ENCODE measurements around the gene HMX3.
A peak's percentile ranks its signal among the peaks of the same experiment; 100 is the strongest.

The HMX3 gene

DNA sequence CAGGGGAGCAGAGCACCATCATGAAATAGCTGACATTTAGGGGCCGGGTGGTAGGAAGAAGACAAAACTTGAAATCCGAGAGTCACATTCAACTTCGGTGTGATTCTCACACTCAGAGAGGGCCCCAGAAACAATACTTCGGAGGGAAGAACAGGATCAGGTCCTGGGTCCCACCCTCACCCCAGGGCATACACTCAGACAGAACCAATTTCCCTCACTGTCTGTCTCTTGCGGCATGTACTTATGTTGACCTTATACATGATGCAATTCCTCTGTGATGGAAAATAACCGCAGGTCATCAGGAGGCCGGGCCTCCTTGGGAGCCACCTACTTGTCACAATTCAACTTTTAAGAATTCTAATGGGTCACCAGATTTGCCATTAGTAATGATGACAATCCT is 26.3 kb upstream of the HMX3 start:
- Histone ChIP-seq H3K27ac (ENCODE audit: low read depth, low read length) (no peak overlapping the region), H3K4ac (ENCODE audit: low read depth, low read length) (no peak overlapping the region), H3K14ac (ENCODE audit: low read length) (no peak overlapping the region), H2BK12ac (ENCODE audit: low read length) (no peak overlapping the region), H3K79me1 (ENCODE audit: low read length) (no peaks in the 10 kb centered on the region), H3K27me3 (ENCODE audit: insufficient read depth, low read length) (no peaks in the 10 kb centered on the region), H2AFZ (ENCODE audit: insufficient read depth, low read length, poor library complexity) (no peak overlapping the region), H2BK5ac (ENCODE audit: low read depth, low read length, poor library complexity) (no peak overlapping the region), H4K12ac (ENCODE audit: low read depth, low read length) (no peak overlapping the region), H2BK120ac (ENCODE audit: insufficient read depth, low read length, poor library complexity) (no peak overlapping the region), H3K23ac (ENCODE audit: low read length) (no peak overlapping the region), H3K9me3 (ENCODE audit: insufficient read depth, low read depth, low read length) (peaks cover 3% of the 10 kb centered on the region), H3K18ac (ENCODE audit: low read length) (no peak overlapping the region), H4K91ac (ENCODE audit: low read depth, low read length) (no peak overlapping the region), H3K36me3 (ENCODE audit: control insufficient read depth in 1 of 2, insufficient read depth in 2 of 2, low read length in 2 of 2) (no peaks in the 10 kb centered on the region), H3K9ac (ENCODE audit: low read length) (no peak overlapping the region), H2AK5ac (ENCODE audit: low read length) (no peak overlapping the region), H3K79me2 (ENCODE audit: control insufficient read depth, insufficient read depth, low read length, poor library complexity) (no peaks in the 10 kb centered on the region), H3K4me1 (ENCODE audit: control insufficient read depth in 1 of 2, insufficient read depth in 2 of 2, low read length in 2 of 2) (no peaks in the 10 kb centered on the region), H4K8ac (ENCODE audit: low read depth, low read length) (no peak overlapping the region), H3K4me2 (ENCODE audit: low read length) (no peak overlapping the region), H3K4me3 (ENCODE audit: low read depth, low read length) (no peak overlapping the region)
- peak; percentile 25 to 26 for DNase-seq
- no CpG with 5 or more reads among the region's 7 CpGs for WGBS (ENCODE audit: extremely low coverage, insufficient coverage, insufficient read length)

DNA sequence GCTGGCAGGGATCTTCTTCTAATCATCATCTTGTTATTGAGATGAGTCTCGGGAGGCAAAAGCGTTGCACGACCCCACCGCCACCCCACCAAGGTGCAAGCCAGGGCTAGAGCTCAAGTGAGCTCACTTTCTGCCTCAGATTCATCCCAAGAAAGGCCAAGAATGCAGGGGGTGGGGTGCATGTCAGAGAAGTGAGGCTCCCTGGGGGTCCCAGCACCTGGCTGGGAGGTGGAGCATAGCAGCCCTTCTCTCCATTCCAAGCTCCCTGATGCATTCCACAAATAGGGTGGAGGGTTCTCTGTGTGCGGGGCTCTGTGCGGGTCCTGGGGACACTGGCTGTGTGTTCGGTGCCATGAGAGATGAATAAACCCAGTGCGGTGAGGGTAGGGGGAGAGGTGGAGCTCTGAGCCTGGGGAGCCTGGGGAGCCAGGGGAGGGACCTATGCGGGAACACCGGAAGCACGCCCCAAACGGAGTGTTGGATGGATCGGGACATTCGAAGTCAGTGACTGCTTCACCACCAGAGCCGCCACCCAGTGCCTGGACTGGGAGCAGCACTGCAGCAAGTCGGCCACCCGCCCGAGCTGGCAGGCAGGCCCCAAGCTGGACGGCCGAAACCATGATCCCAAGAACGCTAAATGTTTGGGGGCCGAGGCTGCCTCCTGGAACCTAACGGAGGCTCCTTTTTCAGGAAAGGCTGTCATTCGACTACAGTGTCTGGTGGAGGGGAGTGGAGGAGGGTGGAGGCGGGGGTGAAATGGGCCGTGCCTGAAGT is 17.9 kb upstream of the HMX3 start:
- H2BK12ac ChIP-seq (ENCODE audit: low read length) = no peak overlapping the region
- H4K12ac ChIP-seq (ENCODE audit: low read depth, low read length) = no peak overlapping the region
- no peaks in the 10 kb centered on the region for H3K9me3 ChIP-seq (ENCODE audit: insufficient read depth, low read depth, low read length)
- H3K4me3 ChIP-seq (ENCODE audit: low read depth, low read length) = no peak overlapping the region
- no peak overlapping the region for H4K8ac ChIP-seq (ENCODE audit: low read depth, low read length)
- no peak overlapping the region for H3K4me2 ChIP-seq (ENCODE audit: low read length)
- no peak overlapping the region for H2BK5ac ChIP-seq (ENCODE audit: low read depth, low read length, poor library complexity)
- H3K23ac ChIP-seq (ENCODE audit: low read length) = no peak overlapping the region
- H3K79me2 ChIP-seq (ENCODE audit: control insufficient read depth, insufficient read depth, low read length, poor library complexity) = no peaks in the 10 kb centered on the region
- WGBS (ENCODE audit: extremely low coverage, insufficient coverage, insufficient read length) = no CpG with 5 or more reads among the region's 26 CpGs
- no peak overlapping the region for H3K27ac ChIP-seq (ENCODE audit: low read depth, low read length)
- H2AFZ ChIP-seq (ENCODE audit: insufficient read depth, low read length, poor library complexity) = no peak overlapping the region
- DNase-seq = no peak
- no peaks in the 10 kb centered on the region for H3K36me3 ChIP-seq (ENCODE audit: control insufficient read depth in 1 of 2, insufficient read depth in 2 of 2, low read length in 2 of 2)
- no peaks in the 10 kb centered on the region for H3K4me1 ChIP-seq (ENCODE audit: control insufficient read depth in 1 of 2, insufficient read depth in 2 of 2, low read length in 2 of 2)
- H3K18ac ChIP-seq (ENCODE audit: low read length) = no peak overlapping the region
- no peak overlapping the region for H4K91ac ChIP-seq (ENCODE audit: low read depth, low read length)
- H3K27me3 ChIP-seq (ENCODE audit: insufficient read depth, low read length) = no peaks in the 10 kb centered on the region
- H3K14ac ChIP-seq (ENCODE audit: low read length) = no peak overlapping the region
- no peak overlapping the region for H3K9ac ChIP-seq (ENCODE audit: low read length)
- no peaks in the 10 kb centered on the region for H3K79me1 ChIP-seq (ENCODE audit: low read length)
- H3K4ac ChIP-seq (ENCODE audit: low read depth, low read length) = no peak overlapping the region
- no peak overlapping the region for H2BK120ac ChIP-seq (ENCODE audit: insufficient read depth, low read length, poor library complexity)
- no peak overlapping the region for H2AK5ac ChIP-seq (ENCODE audit: low read length)

DNA sequence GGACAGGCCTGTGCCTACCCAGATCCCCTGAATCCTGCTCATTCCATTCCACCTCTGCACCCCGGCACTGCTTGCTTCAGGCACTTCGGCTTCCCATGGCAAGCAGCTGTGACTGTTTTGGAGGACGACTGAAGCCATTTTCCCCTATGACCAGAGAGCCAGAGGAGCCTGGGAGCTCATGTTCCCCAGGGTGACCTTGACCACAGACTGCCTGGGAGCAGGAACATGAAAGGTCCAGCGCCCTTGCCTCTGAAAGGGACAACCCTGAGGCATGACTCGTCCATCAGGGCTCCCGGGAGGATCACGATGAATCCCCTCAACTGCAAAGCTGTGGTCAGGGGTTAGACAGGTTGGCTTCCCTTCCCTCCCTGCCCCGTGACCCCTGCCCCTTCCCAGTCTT is 16.7 kb upstream of the HMX3 start:
- Histone ChIP-seq H3K36me3 (ENCODE audit: control insufficient read depth in 1 of 2, insufficient read depth in 2 of 2, low read length in 2 of 2) (no peaks in the 10 kb centered on the region), H3K14ac (ENCODE audit: low read length) (no peak overlapping the region), H2AK5ac (ENCODE audit: low read length) (no peak overlapping the region), H2AFZ (ENCODE audit: insufficient read depth, low read length, poor library complexity) (no peak overlapping the region), H3K27ac (ENCODE audit: low read depth, low read length) (no peak overlapping the region), H3K18ac (ENCODE audit: low read length) (no peak overlapping the region), H3K4ac (ENCODE audit: low read depth, low read length) (no peak overlapping the region), H3K23ac (ENCODE audit: low read length) (no peak overlapping the region), H3K4me2 (ENCODE audit: low read length) (no peak overlapping the region), H3K79me1 (ENCODE audit: low read length) (no peaks in the 10 kb centered on the region), H2BK12ac (ENCODE audit: low read length) (no peak overlapping the region), H2BK120ac (ENCODE audit: insufficient read depth, low read length, poor library complexity) (no peak overlapping the region), H3K4me1 (ENCODE audit: control insufficient read depth in 1 of 2, insufficient read depth in 2 of 2, low read length in 2 of 2) (no peaks in the 10 kb centered on the region), H3K4me3 (ENCODE audit: low read depth, low read length) (no peak overlapping the region), H4K12ac (ENCODE audit: low read depth, low read length) (no peak overlapping the region), H3K9me3 (ENCODE audit: insufficient read depth, low read depth, low read length) (no peaks in the 10 kb centered on the region), H3K9ac (ENCODE audit: low read length) (no peak overlapping the region), H4K91ac (ENCODE audit: low read depth, low read length) (no peak overlapping the region), H2BK5ac (ENCODE audit: low read depth, low read length, poor library complexity) (no peak overlapping the region), H3K27me3 (ENCODE audit: insufficient read depth, low read length) (no peaks in the 10 kb centered on the region), H3K79me2 (ENCODE audit: control insufficient read depth, insufficient read depth, low read length, poor library complexity) (no peaks in the 10 kb centered on the region), H4K8ac (ENCODE audit: low read depth, low read length) (no peak overlapping the region)
- WGBS (ENCODE audit: extremely low coverage, insufficient coverage, insufficient read length) = no CpG with 5 or more reads among the region's 8 CpGs
- DNase-seq = no peak

DNA sequence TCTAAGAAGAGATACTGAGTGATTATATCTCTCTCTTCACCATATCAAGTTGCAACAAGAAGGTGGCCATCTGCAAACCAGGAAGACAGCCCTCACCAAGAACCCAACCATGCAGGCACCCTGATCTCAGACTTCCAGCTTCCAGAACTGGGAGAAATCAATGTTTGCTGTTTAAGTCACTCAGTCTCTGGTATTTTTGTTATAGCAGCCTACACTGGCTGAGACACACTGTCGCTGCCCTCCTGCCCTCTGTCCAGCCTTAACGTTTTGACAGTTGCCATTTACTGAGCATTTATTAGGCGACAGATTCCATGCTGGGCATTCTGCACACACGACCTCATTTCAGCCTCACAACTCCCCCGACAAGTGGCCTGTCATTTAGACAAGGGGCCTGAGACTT is 9.5 kb upstream of the HMX3 start:
- H2AK5ac ChIP-seq (ENCODE audit: low read length) = no peak overlapping the region
- H4K8ac ChIP-seq (ENCODE audit: low read depth, low read length) = no peak overlapping the region
- no peaks in the 10 kb centered on the region for H3K79me2 ChIP-seq (ENCODE audit: control insufficient read depth, insufficient read depth, low read length, poor library complexity)
- H4K91ac ChIP-seq (ENCODE audit: low read depth, low read length) = no peak overlapping the region
- H3K79me1 ChIP-seq (ENCODE audit: low read length) = no peaks in the 10 kb centered on the region
- no peak overlapping the region for H3K27ac ChIP-seq (ENCODE audit: low read depth, low read length)
- no peaks in the 10 kb centered on the region for H3K9me3 ChIP-seq (ENCODE audit: insufficient read depth, low read depth, low read length)
- no peak overlapping the region for H2BK12ac ChIP-seq (ENCODE audit: low read length)
- H3K9ac ChIP-seq (ENCODE audit: low read length) = no peak overlapping the region
- no peaks in the 10 kb centered on the region for H3K36me3 ChIP-seq (ENCODE audit: control insufficient read depth in 1 of 2, insufficient read depth in 2 of 2, low read length in 2 of 2)
- no peak for DNase-seq
- no peak overlapping the region for H4K12ac ChIP-seq (ENCODE audit: low read depth, low read length)
- no peak overlapping the region for H2BK5ac ChIP-seq (ENCODE audit: low read depth, low read length, poor library complexity)
- no peak overlapping the region for H3K4ac ChIP-seq (ENCODE audit: low read depth, low read length)
- no peaks in the 10 kb centered on the region for H3K4me1 ChIP-seq (ENCODE audit: control insufficient read depth in 1 of 2, insufficient read depth in 2 of 2, low read length in 2 of 2)
- H3K4me2 ChIP-seq (ENCODE audit: low read length) = no peak overlapping the region
- peaks cover 8% of the 10 kb centered on the region for H3K27me3 ChIP-seq (ENCODE audit: insufficient read depth, low read length)
- no CpG with 5 or more reads among the region's 5 CpGs for WGBS (ENCODE audit: extremely low coverage, insufficient coverage, insufficient read length)
- H2AFZ ChIP-seq (ENCODE audit: insufficient read depth, low read length, poor library complexity) = no peak overlapping the region
- no peak overlapping the region for H3K18ac ChIP-seq (ENCODE audit: low read length)
- no peak overlapping the region for H2BK120ac ChIP-seq (ENCODE audit: insufficient read depth, low read length, poor library complexity)
- H3K23ac ChIP-seq (ENCODE audit: low read length) = no peak overlapping the region
- H3K4me3 ChIP-seq (ENCODE audit: low read depth, low read length) = no peak overlapping the region
- no peak overlapping the region for H3K14ac ChIP-seq (ENCODE audit: low read length)
